Hepatocyte (in vitro differentiated cells): ENCODE measurements around the gene BICD1. TPM values are rescaled to one million over a fixed set of nuclear protein-coding genes. Genes with fewer than 3 reads are reported as not detected.

Experiments
- DNase-seq: peaks from one replicate; pipeline ENCODE4 v3.0.0-alpha.2; 2016; ENCODE audit warnings: low spot score
- H2AFZ ChIP-seq: fragments of 200-600 bp; sonication (generic); 2 replicates; pipeline ENCODE4 v1.6.0; 2016; ENCODE audit warnings: antibody characterized with exemption, mild to moderate bottlenecking
- H3K27ac ChIP-seq: fragments of 200-600 bp; sonication (generic); 2 replicates; pipeline ENCODE4 v1.5.1; 2016; ENCODE audit warnings: mild to moderate bottlenecking
- H3K27me3 ChIP-seq: fragments of 200-600 bp; sonication (generic); 2 replicates; pipeline ENCODE4 v1.6.1; 2016
- H3K36me3 ChIP-seq: fragments of 200-600 bp; sonication (generic); replicated peaks from 2 replicates; pipeline ENCODE4 v1.5.1; 2016; ENCODE audit warnings: low read depth; ENCODE audit not compliant: insufficient read depth
- H3K4me1 ChIP-seq: fragments of 200-600 bp; sonication (generic); 2 replicates; pipeline ENCODE4 v1.5.1; 2016; ENCODE audit warnings: mild to moderate bottlenecking, moderate library complexity; ENCODE audit not compliant: insufficient read depth
- H3K4me2 ChIP-seq: fragments of 200-600 bp; sonication (generic); 2 replicates; pipeline ENCODE4 v1.6.0; 2016
- H3K4me3 ChIP-seq: fragments of 200-600 bp; sonication (generic); 2 replicates; pipeline ENCODE4 v1.5.1; 2016; ENCODE audit warnings: mild to moderate bottlenecking
- H3K79me2 ChIP-seq: fragments of 200-600 bp; sonication (generic); 2 replicates; pipeline ENCODE4 v1.6.0; 2017; ENCODE audit warnings: mild to moderate bottlenecking
- H3K9me2 ChIP-seq: fragments of 200-600 bp; sonication (generic); replicated peaks from 2 replicates; pipeline ENCODE4 v1.6.0; 2017; ENCODE audit warnings: mild to moderate bottlenecking; ENCODE audit not compliant: insufficient read depth
- H3K9me3 ChIP-seq: fragments of 200-600 bp; sonication (generic); 2 replicates; pipeline ENCODE4 v1.5.1; 2016; ENCODE audit warnings: low read depth, mild to moderate bottlenecking
- H4K20me1 ChIP-seq: fragments of 200-600 bp; sonication (generic); 2 replicates; pipeline ENCODE4 v1.6.0; 2016; ENCODE audit warnings: mild to moderate bottlenecking; ENCODE audit not compliant: insufficient read depth, poor library complexity, severe bottlenecking
- EZH2 ChIP-seq: fragments of 200-600 bp; sonication (generic); IDR thresholded peaks from 2 replicates; pipeline ENCODE4 v1.6.1; 2016; ENCODE audit warnings: antibody characterized with exemption, mild to moderate bottlenecking, borderline replicate concordance
- EZH2phosphoT487 ChIP-seq: fragments of 200-600 bp; sonication (generic); IDR thresholded peaks from one replicate; pipeline ENCODE4 v1.6.1; 2018; ENCODE audit warnings: antibody characterized with exemption, mild to moderate bottlenecking, low read depth, moderate library complexity; ENCODE audit not compliant: unreplicated experiment, severe bottlenecking
- WGBS: methylation state at CpG from one replicate; pipeline ENCODE4 v1.1.6; 2016; ENCODE audit warnings: low lambda C conversion rate; ENCODE audit errors: missing lambda C conversion rate; 5-methylcytosine and 5-hydroxymethylcytosine counted together
- polyA plus RNA-seq: library from polyadenylated mRNA; unstranded; fragments of >200 nt; fragmentation: Nextera tagmentation; extraction: Ambion mirVana; gene quantifications from 2 replicates; pipeline ENCODE4 v1.2.1, GENCODE V29; 2016
- total RNA-seq: library from RNA; depleted of rRNA; stranded (reverse); fragments of >200 nt; gene quantifications from 2 replicates; pipeline ENCODE4 v1.2.3, GENCODE V29; 2014
- TF ChIP-seq, protein P1 (sequence below): fragments of 200-600 bp; sonication (generic); IDR thresholded peaks from 2 replicates; pipeline ENCODE4 v1.5.1; 2016; ENCODE audit warnings: antibody characterized with exemption, mild to moderate bottlenecking; ENCODE audit not compliant: poor library complexity

BICD1 gene
- total and polyA plus RNA-seq, 2 experiments from 2014 or later, result 19.7 to 23.6 TPM

DNA sequence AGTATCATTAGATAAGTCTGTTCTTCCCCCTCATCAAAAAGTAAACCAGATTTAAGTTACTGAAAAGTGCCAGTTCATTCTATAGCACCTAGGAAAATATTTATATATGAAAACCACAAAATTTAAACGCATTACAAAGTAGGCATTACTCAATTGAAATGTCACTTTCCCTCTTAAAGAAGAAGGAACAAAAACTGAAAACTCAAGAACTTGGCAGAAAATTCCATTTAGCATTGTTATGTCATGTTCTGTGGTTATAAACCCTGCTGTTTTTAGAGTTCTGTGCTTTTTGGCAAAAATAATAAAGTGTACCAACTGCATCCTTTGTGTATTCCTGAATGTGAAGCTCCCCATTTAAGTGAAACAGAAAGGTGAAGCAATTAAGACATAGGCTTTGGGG is 296.3 kb downstream of the BICD1 start:
- no peak for TF ChIP-seq EZH2
- no peak for TF ChIP-seq EZH2phosphoT487
- TF ChIP-seq, protein P1, sequence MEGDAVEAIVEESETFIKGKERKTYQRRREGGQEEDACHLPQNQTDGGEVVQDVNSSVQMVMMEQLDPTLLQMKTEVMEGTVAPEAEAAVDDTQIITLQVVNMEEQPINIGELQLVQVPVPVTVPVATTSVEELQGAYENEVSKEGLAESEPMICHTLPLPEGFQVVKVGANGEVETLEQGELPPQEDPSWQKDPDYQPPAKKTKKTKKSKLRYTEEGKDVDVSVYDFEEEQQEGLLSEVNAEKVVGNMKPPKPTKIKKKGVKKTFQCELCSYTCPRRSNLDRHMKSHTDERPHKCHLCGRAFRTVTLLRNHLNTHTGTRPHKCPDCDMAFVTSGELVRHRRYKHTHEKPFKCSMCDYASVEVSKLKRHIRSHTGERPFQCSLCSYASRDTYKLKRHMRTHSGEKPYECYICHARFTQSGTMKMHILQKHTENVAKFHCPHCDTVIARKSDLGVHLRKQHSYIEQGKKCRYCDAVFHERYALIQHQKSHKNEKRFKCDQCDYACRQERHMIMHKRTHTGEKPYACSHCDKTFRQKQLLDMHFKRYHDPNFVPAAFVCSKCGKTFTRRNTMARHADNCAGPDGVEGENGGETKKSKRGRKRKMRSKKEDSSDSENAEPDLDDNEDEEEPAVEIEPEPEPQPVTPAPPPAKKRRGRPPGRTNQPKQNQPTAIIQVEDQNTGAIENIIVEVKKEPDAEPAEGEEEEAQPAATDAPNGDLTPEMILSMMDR, result no peak
- no peak for DNase-seq
- no peaks in the 10 kb centered on the region for H3K9me3 ChIP-seq
- H3K79me2 ChIP-seq, result peaks cover 64% of the 10 kb centered on the region
- H3K4me2 ChIP-seq, result peak overlapping the region; percentile 25
- H3K4me1 ChIP-seq, result peaks cover 10% of the 10 kb centered on the region
- H3K27me3 ChIP-seq, result no peaks in the 10 kb centered on the region
- H3K36me3 ChIP-seq, result no peaks in the 10 kb centered on the region
- H3K27ac ChIP-seq, result no peak overlapping the region
- H2AFZ ChIP-seq, result no peak overlapping the region
- no peak overlapping the region for H3K4me3 ChIP-seq
- WGBS, result 64% methylated on average over 1 of the region's 1 CpG
- H4K20me1 ChIP-seq, result peaks cover 5% of the 10 kb centered on the region
- H3K9me2 ChIP-seq, result no peaks in the 10 kb centered on the region

DNA sequence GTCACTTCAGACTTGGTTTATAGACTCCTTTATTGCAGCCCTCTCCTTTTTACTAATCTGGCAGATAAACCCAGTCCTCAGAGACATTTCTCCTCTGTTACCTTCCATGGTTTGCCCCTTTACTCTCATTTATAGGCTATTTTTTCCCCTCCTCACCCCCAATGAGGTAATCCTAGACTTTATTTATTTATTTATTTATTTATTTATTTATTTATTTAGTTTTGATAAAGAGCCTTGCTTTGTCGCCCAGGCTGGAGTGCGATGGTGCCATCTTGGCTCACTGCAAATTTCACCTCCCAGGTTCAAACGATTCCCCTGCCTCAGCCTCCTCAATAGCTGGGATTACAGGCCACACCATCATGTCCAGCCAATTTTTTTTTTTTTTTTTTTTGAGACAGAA is 301.1 kb downstream of the BICD1 start:
- Histone ChIP-seq H4K20me1 (peaks cover 5% of the 10 kb centered on the region), H3K36me3 (no peaks in the 10 kb centered on the region), H3K79me2 (peaks cover 94% of the 10 kb centered on the region), H3K4me1 (no peaks in the 10 kb centered on the region), H3K27ac (no peak overlapping the region), H3K27me3 (no peaks in the 10 kb centered on the region), H2AFZ (no peak overlapping the region), H3K4me3 (no peak overlapping the region), H3K9me2 (no peaks in the 10 kb centered on the region), H3K4me2 (no peak overlapping the region), H3K9me3 (no peaks in the 10 kb centered on the region)
- no peak for TF ChIP-seq EZH2phosphoT487
- no peak for TF ChIP-seq EZH2
- TF ChIP-seq, protein P1, result no peak
- DNase-seq, result no peak
- 98% methylated on average over 3 of the region's 3 CpGs for WGBS

DNA sequence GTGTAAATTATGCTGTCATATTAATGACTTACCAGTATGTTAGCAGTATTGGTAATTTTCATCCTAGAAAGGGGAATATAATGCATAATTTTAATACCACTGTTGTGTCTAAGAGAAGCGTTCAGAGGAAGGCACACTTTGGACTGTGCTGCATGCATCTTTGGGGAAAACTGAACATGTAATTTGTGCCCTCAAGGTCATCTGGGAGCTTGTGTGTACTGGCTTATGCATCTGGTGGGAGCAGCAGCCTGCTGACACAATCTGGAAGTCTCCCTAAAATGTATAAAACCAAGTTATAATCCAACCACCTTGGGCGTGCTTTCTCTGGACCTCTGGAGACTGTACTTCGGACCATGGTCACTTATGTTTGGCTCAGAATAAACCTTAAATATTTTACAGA is 306.8 kb downstream of the BICD1 start:
- Histone ChIP-seq H3K4me1 (no peaks in the 10 kb centered on the region), H3K9me2 (no peaks in the 10 kb centered on the region), H3K27ac (no peak overlapping the region), H3K9me3 (no peaks in the 10 kb centered on the region), H3K79me2 (peaks cover 96% of the 10 kb centered on the region), H3K27me3 (no peaks in the 10 kb centered on the region), H4K20me1 (peaks cover 26% of the 10 kb centered on the region), H2AFZ (no peak overlapping the region), H3K36me3 (no peaks in the 10 kb centered on the region), H3K4me2 (no peak overlapping the region), H3K4me3 (no peak overlapping the region)
- no peak for TF ChIP-seq EZH2
- no peak for TF ChIP-seq EZH2phosphoT487
- TF ChIP-seq, protein P1, result no peak
- DNase-seq, result no peak
- WGBS, result 75% methylated on average over 3 of the region's 3 CpGs

DNA sequence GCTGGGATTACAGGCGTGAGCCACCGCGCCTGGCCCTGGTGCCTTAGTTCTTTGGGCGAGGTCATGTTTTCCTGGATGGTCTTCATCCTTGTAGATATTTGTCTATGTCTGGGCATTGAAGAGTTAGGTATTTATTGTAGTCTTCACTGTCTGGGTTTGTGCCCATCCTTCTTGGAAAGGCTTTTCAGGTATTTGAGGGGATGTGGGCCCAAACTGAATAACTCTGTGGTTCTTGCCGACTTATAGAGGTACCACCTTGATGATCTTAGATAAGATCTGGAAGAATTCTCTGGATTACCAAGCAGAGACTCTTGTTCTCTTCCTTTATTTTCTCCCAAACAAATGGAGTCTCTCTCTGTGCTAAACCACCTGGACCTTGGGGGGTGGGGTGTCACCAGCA is 311.6 kb downstream of the BICD1 start:
- no peaks in the 10 kb centered on the region for H3K9me3 ChIP-seq
- H3K4me1 ChIP-seq, result peaks cover 13% of the 10 kb centered on the region
- no peak overlapping the region for H3K27ac ChIP-seq
- H3K36me3 ChIP-seq, result no peaks in the 10 kb centered on the region
- TF ChIP-seq, protein P1, result no peak
- TF ChIP-seq EZH2, result no peak
- TF ChIP-seq EZH2phosphoT487, result no peak
- H4K20me1 ChIP-seq, result peaks cover 55% of the 10 kb centered on the region
- H2AFZ ChIP-seq, result no peak overlapping the region
- no peak overlapping the region for H3K4me2 ChIP-seq
- DNase-seq, result no peak
- H3K4me3 ChIP-seq, result no peak overlapping the region
- no peaks in the 10 kb centered on the region for H3K9me2 ChIP-seq
- WGBS, result 94% methylated on average over 5 of the region's 5 CpGs
- peaks cover 94% of the 10 kb centered on the region for H3K79me2 ChIP-seq
- H3K27me3 ChIP-seq, result no peaks in the 10 kb centered on the region
